ENCODE data around the gene KLHL10.

Gene KLHL10

DNA sequence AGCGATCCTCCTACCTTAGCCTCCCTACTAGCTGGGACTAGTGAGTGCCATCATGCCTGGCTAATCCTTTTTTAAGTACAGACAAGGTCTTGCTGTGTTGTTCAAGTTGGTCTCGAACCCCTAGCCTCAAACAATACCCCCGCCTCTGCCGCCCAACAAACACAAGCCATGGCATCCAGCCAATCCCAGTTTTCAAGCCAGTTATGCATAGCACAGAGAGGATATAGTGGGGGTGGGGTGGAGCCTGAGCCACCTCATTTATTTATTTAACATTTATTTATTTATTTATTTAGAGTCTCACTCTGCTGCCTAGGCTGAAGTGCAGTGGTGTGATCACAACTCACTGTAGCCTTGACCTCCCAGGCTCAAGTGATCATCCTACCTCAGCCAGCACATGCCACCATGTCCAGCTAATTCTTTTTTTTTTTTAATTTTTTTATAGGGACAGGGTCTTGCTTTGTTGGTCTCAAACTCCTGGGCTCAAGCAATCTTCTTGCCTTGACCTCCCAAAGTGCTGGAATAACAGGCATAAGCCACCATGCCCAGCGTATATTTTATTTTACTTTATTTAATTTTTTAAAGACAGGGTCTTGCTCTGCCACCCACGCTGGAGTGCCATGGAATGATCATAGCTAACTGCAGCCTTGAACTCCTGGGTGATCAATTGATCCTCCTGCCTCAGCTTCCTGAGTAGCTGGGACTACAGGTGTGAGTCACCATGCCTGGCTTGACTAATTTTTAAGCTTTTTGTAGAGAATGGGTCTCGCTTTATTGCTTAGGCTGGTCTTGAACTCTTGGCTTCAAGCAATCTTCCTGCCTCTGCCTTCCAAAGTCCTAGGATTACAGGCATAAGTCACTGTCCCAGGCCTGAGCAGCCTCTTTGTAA lies 53.8 kb downstream of the KLHL10 start:
- no peak overlapping the region for H3K4me3 ChIP-seq (ENCODE audit: low read length)
- no peak for DNase-seq (ENCODE audit: low read depth)
- TF ChIP-seq, protein P1, sequence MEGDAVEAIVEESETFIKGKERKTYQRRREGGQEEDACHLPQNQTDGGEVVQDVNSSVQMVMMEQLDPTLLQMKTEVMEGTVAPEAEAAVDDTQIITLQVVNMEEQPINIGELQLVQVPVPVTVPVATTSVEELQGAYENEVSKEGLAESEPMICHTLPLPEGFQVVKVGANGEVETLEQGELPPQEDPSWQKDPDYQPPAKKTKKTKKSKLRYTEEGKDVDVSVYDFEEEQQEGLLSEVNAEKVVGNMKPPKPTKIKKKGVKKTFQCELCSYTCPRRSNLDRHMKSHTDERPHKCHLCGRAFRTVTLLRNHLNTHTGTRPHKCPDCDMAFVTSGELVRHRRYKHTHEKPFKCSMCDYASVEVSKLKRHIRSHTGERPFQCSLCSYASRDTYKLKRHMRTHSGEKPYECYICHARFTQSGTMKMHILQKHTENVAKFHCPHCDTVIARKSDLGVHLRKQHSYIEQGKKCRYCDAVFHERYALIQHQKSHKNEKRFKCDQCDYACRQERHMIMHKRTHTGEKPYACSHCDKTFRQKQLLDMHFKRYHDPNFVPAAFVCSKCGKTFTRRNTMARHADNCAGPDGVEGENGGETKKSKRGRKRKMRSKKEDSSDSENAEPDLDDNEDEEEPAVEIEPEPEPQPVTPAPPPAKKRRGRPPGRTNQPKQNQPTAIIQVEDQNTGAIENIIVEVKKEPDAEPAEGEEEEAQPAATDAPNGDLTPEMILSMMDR (conservative IDR thresholded peaks at IDR 0.05; ENCODE audit: low read depth, low read length): no peak

DNA sequence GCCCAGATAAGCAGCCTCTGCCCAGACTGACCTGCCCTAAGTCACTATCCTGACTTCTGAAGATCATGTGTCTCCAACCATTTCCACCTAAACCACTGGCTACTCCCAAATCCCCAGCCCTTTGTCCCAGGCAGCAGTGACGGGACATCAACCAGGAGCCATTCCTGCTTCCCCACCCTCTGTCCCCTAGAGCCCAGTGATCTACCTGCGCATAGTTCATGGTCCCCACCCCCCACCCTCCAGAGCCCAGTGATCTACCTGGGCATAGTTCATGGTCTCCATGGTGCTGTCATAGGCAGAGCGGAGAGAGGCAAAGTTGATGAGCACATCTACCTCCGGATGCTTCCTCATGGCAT lies 54.4 kb downstream of the KLHL10 start:
- no peak for DNase-seq (ENCODE audit: low read depth)
- no peak overlapping the region for H3K4me3 ChIP-seq (ENCODE audit: low read length)
- TF ChIP-seq, protein P1 (conservative IDR thresholded peaks at IDR 0.05; ENCODE audit: low read depth, low read length): no peak

GRCh38 chr17:41893384-41893783 lies 55.8 kb downstream of the KLHL10 start:
- no peak for DNase-seq (ENCODE audit: low read depth)
- no peak overlapping the region for H3K4me3 ChIP-seq (ENCODE audit: low read length)
- TF ChIP-seq, protein P1 (conservative IDR thresholded peaks at IDR 0.05; ENCODE audit: low read depth, low read length): no peak

DNA sequence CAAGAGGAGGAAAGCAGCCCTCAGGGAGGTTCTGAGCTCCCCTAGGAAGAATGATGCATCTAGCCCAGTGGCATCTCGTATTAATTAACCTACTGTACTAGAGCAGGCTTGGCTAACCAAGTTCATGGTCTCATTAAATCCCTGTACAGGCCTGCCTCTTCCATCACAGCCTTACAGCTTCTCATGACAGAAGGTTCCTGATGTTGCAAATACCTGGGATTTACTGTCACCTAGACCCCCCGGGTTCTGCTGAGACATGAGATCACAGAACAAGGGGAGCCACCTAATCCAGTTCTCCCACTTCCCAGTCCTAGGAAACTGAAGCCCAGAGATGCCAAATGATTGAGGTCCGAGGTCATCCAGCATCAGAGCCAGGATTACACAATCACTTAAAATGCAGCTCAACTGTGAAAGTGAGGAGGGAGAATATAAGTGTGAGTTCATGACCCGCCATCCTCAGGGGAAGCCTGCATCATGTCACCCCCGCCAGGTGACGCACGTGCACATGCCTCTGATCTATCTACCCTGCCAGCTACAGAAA lies 57.2 kb downstream of the KLHL10 start:
- TF ChIP-seq, protein P1 (conservative IDR thresholded peaks at IDR 0.05; ENCODE audit: low read depth, low read length): no peak
- no peak overlapping the region for H3K4me3 ChIP-seq (ENCODE audit: low read length)
- no peak for DNase-seq (ENCODE audit: low read depth)

DNA sequence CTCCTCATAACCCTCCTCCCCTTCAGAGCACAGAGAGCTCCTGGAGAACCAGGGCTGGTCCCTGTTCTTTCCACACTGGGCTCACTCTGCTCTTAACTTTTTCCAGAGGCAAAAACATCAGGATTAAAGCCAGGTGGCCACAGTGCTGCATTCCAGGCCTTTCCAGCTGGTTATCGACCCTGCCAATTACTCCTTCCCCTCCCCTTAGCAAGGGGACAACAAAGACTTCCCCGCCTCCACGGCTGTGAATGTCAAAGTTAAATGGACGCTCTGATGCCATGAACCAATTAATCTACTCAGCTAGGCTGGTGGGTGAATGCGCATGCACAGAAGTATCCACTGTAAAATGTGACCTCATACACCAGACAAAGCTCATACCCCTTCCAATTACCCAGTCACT lies 58.0 kb downstream of the KLHL10 start:
- H3K4me3 ChIP-seq (ENCODE audit: low read length): no peak overlapping the region
- no peak for DNase-seq (ENCODE audit: low read depth)
- TF ChIP-seq, protein P1 (conservative IDR thresholded peaks at IDR 0.05; ENCODE audit: low read depth, low read length): no peak

DNA sequence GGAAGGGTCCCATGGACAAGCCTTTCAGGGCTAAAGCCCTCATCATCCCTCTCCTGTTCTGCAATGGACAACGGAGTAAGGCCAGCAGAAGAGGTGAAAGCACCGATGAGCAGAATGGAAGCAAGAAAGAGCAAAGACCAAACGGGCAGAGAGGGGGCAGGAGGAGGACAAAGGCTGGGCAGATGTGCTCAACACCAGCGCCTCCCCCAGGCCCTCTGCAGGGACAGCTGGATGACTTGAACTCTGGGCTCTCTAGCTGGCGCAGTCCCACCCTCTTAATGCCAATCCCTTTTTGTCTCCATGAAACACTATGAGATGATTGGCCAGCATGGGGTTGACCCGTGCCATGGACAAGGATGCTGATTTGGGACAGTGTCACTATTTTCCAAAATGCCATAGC lies 59.1 kb downstream of the KLHL10 start:
- TF ChIP-seq, protein P1 (conservative IDR thresholded peaks at IDR 0.05; ENCODE audit: low read depth, low read length): peak; percentile 3
- no peak for DNase-seq (ENCODE audit: low read depth)
- no peak overlapping the region for H3K4me3 ChIP-seq (ENCODE audit: low read length)
